Endometrial microvascular endothelial cells (primary cell): ENCODE data around the gene NCAM2. TPM values are rescaled to one million over a fixed set of nuclear protein-coding genes. Genes with fewer than 3 reads are reported as not detected.

Experiments used
- in situ Hi-C: cut with HindIII; loops from 2 replicates; pipeline ENCODE4 v1.10.0; 2017; ENCODE audit warnings: low sequenced_read_pairs, low pct_unique_long_range_greater_than_20kb; ENCODE audit errors: inconsistent ontology term
- total RNA-seq: library from RNA; depleted of rRNA; stranded (reverse); fragments of >200 nt; gene quantifications from one replicate; pipeline ENCODE4 v1.2.3, GENCODE V29; 2015; ENCODE audit errors: inconsistent ontology term

NCAM2 gene
- total RNA-seq, 1 donor from 2014 or later = not detected

DNA sequence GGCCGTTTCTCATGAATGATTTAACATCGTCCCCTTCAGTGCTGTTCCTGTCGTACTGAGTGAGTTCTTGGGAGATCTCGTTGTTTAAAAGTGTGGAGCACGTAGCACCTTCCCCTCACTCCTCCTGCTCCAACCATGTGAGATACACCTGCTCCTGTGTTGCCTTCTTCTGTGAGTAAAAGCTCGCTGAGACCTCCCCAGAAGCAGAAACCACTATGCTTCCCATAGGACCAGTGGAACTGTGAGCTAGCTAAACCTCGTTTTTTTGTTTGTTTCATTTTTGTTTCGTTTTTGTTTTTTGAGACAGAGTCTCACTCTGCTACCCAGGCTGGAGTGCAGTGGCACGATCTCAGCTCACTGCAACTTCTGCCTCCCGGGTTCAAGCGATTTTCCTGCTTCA, 198.6 kb downstream of the NCAM2 start:
- in situ Hi-C loops = no loop called here

DNA sequence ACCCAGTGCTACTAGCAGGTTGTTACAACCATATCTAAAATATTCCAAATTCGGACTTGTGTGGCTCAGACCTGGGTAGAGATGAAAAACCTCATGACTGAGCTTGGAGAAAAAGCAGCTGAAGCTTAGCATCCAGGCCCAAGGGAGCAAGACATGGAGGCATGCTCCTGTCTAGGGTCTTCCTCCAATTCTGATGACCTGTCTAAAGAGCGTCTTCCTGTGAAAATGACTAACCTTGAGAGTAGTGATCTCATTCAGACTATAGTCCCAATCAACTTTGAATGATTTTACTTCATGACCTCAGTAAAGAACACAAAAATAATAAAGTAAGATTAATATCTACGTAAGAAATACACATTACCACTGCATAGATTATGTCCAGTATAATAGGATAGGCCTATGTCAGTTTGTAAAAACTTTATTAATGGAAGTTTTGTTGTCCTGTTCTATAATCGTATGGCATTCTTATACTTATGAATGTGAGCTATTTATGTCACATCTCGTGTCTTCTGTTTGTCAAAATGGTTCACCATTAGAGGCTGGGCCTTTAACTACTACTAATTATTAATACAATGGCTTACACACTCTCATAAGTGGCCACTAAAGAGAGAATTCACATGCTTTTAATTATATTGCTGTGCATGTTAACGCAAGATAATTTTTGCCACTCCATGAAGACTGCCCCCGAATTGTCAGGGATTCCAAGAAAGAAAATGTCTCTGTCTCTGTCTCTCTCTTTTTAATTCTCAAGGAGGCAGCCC, 201.3 kb downstream of the NCAM2 start:
- in situ Hi-C loops = no loop called here

DNA sequence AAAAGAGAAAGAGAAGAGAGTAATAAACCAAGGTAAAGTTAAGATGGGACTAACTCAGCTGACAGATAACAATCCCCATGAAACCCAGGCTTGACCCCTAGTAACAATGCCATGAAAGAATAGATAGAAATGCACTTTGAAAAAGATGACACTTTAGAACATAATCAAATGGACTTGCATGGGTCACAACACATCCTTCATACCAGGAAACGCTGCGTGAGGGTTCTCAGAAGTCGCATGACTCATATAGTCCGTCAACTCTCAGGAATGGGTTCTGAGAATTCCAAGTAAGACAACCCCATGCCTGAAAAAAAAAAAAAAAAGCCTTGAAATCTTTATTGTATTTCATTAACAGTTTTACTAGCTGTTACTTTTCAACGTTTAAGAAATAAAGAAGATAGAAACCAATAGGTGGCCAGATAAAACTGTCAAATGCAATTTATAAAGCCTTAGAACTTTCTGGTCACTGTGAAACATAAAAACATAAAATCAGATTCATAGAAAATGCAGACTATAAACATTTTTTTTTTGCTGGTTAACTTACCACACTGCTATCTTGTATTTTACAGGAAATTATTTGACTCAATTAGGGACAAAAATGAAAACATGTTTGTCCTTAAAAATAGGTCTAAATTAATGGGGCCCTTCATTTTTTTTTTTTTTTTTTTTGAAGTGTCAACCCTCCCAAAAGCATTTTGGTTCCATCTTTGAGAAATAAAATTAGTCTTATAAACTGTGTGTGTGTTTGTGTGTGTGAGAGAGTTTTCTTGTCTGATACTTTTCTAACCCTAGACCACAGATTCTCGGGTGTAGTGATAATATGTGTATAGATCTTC, 202.1 kb downstream of the NCAM2 start:
- in situ Hi-C loops = no loop called here

DNA sequence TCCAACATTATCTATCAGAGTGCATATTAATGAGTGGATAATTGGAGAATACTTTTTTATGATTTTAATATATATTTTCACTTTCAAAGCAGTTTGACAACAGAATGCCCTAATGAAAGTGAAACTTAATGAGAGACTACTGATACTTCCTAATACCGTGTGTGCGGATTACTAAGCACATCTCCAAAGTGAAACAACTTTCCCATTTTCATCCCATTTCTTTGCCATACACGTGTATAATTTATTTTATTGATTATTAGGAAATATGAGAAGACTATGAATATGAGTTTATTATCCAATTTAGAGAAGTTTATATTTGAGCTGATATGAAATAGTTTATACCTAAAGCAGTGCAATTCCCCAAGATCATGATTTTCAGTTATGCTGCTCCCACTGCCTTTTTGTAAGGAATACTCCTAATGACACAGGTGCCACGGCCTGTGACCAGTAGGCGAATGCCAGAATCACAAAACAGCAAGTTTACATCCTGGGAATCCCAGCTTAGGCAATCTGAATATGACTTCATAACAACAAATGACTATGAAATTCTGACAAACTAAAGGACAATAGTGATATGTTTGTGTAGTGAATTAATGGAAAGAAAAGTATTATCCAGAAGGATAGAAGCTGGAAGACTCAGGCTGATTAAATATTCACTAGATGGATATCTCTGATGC, 202.9 kb downstream of the NCAM2 start:
- in situ Hi-C loops = no loop called here

DNA sequence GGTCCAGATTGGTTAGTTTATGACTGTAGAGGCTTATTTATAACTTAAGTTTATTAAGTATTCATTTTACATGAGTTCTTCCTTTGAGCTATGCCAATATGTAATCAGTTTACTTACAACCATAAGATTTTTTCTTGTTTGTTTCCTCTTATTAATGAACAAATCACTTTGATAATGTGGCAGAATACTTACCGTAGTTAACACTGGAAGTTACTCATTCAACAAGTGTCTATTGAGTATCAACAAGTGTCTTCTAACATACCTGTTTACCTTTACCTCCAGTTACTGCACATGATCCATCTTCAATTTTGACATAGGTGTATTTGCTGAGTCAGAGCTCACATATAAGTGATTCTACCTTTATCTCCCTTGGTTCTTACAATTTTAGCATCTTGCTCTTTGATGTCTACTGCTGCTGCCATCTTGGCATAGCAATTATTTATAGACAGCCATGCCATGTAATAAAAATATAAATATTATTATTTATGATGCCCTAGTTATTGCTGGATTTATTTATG, 205.7 kb downstream of the NCAM2 start:
- in situ Hi-C loops = no loop called here

DNA sequence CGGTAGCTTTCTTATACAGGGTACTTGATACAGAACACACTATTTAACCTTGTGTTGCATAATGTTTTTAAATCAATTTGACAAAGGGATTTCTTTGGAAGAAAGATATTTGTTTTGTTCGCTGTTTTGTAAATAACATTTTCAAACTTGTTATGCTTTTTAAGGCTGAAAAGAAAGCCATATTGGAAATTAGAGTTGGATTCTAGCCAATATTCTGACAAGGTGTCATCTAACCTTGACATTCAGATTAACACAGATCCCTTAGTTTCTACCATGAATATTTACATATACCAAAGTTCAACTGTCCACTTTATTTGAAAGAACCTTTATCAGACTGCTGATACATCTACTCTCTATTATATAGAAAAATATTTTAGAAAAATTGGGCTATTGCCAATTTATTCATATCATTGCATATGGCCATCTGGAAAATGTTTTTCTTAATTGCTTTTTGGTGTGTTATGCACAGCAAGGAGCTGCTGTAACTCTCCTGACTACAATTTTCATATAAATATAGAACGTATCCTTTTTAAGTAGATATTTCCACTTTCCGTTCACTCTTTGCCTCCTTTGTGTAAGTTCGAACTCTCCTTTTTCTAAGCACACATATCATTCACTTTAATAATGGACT, 206.3 kb downstream of the NCAM2 start:
- in situ Hi-C loops = no loop called here

DNA sequence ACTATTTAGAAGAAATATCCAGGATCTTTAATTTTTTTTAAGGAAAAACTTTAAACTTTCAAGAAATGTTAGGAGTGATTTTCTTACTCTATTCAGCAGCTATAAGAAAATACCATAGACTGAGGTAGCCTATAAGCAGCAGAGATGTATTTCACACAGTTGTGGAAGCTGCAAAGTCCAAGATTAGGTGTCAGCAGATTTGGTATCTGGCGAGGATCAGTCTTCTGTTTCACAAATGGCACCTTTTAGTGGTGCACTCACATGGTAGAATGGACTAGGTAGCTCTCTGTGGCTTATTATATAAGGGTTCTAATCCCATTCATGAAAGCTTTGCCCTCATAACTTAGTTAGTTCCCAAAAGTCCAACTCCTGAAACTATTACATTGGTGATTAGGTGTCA, 207.4 kb downstream of the NCAM2 start:
- in situ Hi-C loops = no loop called here

DNA sequence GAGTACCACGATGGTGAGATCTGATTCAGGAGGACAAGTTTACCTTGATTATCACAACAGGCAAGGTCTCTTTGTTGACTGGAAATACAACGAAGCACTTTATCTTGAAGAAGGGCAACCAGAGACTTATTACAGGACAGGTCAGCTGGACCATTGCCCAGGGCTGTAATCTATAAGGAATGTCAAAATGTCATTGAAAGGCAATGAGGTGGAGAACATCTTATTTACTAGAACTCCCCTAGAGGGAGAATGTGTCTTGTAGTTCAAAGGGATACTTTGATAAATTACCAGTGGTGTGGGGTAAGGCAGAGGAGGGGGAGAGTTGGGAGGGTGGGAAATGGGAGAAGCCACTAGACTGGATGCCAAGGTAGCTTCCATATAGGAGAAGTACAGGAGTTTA, 212.3 kb downstream of the NCAM2 start:
- in situ Hi-C loops = no loop called here

DNA sequence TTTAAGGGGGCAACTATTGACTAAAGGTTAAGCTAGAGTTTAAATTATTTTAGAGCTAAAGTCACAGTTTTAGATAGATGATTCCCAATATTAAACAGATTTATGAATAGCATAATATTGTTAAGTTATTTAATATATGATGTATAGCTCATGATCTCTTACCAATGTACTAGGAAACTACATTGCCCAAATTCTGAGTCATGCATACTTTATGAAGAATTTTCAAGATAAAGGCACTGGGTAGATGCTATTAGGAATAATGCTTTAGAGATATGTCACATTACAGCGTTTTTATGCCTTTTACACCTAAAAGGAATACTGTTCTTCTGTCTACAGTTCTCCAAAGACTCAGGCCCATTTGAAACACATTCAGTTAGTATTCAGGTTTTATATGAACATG, 215.1 kb downstream of the NCAM2 start:
- in situ Hi-C loops = no loop called here

DNA sequence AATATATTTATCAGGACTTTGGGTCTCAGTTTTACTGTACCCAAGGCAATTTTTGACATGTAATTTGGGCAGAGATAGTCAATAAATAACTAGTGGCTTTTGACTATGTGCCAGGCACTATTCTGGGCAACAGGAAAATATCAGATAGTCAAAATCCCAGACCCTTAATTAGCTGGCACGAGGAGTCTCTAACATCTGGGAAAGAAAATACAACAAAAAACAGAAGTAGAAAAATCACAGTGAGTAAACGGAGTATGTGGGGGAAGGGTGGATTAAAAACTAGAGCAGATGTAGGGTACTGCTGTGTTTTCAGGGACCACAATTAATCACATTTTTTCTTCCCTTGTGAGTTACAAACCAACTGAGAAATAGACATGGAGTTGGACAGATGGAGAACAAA, 217.8 kb downstream of the NCAM2 start:
- in situ Hi-C loops = no loop called here

DNA sequence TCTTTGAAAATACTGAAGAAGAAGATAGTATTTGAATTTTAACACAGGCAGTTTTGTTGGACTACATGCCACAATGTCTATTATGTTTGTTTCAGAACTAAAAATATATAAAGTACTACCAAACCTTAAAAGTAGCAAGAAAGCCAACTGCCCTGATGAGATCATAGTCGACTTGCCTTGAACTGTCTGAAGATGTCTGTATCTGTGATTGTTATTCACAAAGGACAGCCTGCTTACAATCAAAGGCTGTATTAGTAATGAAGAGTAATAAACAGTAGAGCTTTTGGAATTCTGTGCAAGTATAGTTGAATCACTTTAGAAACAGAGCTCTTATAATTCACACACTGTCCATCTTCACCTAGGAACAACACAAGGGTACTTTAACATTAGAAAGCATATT, 228.3 kb downstream of the NCAM2 start:
- in situ Hi-C loops = no loop called here

DNA sequence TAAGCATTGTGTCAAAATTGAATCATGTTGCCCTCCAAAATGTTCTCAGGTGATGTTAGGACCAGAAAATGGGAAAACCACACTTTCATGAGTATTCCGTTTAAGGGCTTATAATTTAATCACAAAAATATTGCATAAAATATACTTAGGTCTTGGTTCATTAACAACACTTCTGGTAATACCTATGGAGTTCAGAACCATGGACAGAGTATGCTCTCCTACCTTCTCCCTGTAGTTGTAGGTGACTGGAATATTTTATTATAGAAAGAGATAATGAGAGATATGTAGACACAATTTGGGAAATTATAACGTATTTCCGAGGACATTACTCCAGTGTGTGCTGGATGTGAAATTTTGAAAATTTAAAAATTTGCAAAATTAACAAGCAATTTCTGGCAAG, 232.5 kb downstream of the NCAM2 start:
- in situ Hi-C loops = no loop called here

DNA sequence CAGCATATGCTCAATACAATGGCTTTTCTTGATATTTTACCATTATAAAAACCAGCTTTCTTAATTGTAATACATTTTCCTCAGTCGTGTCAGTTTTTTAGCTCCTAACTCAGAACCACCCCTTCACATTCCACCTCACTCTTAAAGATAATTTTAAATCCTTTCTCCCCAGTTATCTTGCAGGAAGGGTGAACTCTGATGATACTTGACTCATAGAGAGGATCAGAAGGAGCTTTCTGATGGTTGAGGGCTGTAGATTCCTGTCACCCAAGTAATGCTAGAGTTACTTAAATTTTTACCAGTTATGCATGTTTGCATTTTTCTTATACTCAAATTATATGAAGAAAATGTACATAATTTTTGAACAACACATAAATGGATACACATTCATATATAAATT, 233.7 kb downstream of the NCAM2 start:
- in situ Hi-C loops = no loop called here

DNA sequence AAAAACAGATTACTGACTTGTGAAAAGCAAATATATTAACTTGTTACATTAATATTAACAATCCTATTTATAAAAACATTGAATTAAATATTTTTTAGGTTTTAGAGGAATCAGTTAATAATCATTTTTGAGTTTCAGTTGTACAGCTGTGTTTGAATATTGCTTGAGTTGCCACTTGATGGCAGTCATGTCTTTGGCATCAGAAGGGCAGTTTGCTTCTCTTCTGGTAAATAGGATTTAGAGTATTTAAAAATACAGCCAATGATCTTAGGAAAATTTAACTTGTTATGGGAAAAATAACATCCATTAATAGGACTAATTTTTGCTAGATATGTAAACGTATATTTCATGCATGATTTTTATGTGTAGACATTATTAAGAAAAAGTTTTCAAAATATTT, 234.1 kb downstream of the NCAM2 start:
- in situ Hi-C loops = no loop called here

DNA sequence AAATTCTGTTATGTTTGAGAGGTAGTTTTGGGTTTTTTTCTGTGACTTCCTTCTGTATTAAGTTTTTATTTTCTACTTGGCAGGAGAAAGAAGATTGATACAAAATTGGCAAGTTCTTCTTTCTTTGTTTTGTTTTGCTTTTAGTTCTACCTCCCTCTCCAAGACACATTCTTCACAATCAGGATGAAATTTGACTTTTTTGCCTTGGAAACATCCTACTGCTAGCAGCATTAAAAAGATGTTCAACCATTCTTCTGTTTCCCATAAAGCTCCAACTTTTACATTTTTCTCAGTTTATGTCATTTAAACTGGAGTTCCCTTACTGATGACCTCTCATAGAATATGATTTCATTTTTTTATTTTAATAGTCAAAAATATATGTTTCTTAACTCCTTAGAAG, 234.8 kb downstream of the NCAM2 start:
- in situ Hi-C loops = no loop called here

DNA sequence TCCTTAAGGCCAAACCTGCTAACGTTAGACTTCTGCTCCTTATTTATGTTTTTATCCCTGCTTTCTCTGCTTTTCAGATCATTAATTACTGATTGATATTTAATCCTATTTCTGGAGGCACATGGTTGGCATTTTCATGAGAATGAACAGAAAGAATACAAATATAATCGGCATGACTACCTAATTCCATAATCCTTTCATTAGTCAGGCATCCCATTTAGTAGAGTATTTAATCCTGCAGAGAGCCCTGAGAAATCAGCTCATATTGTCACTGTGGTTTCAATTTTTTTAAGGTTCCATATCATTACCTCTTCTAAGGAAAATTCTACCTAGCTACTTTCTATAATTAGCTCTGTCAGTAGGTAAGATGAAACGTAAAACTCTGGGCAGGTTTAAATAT, 238.8 kb downstream of the NCAM2 start:
- in situ Hi-C loops = no loop called here

DNA sequence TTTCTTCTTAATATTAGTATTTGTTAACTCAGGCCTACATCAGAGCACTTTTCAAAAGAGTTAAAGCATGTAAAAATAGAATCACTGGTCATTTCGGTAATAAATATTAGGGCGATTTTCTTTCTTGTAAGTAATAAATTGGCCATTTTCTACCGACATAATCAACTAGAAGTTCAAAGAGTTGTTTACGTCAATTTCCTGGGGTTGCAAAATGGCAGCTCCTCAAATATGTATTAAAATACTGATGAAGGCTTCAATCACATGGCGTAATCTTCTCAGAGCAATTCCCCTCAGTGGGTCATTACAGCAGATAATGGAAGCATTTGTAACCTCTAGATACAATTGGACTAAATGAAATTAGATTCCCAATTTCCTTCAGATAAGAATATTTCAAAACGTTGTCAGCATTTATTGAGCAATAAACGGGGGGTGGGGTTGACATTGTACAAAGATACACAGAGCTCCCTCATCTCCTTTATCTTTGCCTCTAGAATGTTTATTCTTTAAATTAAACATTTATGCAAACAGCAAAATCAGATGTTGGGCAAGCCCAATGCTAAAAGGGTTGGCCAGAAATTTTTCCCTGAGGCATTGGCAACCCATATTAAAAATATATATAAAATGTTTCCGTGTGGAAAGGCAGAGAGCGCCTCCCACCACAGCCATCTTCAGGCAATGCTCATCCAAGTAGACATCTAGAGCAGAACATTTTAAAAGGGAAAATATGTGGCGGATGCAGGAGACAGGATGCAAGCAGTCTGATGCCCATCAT, 240.6 kb downstream of the NCAM2 start:
- in situ Hi-C loops = no loop called here

DNA sequence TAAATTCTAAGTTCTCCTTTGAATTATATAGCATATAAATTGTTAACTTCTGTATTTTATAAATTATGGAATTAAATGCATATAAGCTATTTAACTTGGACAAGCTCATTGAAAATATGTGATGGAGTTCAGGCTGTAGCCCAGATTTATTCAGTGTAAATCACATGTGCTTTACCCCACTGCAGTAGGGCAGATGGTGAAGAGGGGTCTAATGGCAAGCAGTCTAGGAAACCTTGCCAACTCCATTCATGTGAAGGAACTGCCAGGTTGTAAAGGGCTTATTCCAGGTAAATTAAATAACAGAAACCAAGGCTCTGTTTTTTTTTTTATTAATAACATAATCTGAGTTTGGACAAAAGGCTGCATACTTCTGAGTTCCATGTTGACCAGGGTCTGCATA, 243.2 kb downstream of the NCAM2 start:
- in situ Hi-C loops = no loop called here

DNA sequence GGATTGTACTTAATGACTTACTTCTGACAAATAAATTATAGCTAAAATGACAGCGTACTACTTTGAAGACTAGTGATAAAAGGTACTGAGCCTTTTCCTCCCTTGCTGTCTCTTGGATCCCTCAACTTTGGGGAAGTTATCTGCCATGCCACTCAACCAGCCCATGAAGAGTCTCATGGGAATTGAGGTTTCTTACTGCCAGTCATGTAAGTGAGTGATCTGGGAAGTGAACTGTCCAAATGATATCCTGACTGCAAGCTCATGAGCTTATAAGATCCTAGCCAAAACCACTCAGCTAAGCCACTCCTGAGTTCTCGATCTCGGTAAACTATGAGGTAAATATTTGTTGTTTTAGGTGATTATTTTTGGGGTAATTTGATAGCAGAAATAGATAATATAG, 247.8 kb downstream of the NCAM2 start:
- in situ Hi-C loops = no loop called here
